Measurements from ENCODE around the gene SUGCT.

SUGCT gene

DNA sequence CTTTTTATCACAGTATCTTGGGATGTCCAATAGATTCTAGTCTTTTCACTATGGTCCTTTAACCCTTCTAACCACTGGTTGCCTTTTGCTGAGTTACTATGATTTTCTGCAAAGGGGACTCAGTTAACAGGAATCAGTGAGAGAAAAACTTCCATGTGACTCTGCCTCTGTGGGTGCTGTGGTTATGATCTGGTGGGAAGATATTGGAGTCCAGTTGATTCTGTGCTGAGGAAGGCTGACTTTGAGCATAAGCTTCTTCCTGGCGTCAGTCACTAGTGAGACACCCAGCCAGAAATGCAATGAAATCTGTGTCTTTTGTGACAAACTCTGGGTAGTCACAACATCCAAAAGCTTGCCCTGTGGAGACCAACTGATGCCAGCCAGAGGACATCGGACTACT lies 648.0 kb downstream of the SUGCT start:
- no peak for DNase-seq (ENCODE audit: low read depth)

DNA sequence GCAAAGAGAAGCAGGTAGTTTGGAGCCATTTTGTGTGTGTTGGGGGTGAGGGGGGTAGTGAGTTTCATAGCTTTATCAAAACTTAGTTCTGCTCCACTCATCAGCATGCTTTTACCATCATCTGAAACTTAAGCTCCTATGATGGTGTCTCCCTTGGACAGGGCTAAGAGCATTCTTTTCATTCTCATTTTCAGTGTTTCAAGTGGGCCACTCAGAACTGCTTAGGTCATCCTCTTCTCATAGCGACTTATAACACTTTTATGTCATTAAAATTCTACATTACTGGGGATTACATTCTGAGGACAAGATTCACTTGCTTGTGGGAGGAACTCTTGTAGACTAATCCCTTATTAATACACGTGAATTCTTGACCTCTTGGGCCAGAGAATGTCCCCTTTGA lies 649.4 kb downstream of the SUGCT start:
- DNase-seq (ENCODE audit: low read depth), result no peak

DNA sequence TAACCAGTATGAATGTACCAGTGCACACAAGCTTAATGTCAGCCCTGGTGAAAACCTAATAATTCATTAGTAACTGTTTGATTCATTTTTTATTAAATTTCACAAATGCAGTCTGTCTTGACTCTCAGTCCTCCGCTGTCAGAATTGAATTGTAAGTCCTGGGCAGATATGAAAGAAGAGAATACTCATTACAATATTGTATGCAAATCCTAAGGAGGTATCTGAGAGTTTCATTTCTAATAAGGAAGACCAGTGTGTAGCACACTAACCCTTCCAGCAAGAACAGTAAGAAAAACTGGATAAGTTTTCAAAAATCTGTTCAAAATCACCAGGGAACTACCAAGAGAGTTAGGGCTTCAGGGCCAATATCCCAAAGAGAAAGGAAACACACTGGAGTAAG lies 652.1 kb downstream of the SUGCT start:
- no peak for DNase-seq (ENCODE audit: low read depth)

DNA sequence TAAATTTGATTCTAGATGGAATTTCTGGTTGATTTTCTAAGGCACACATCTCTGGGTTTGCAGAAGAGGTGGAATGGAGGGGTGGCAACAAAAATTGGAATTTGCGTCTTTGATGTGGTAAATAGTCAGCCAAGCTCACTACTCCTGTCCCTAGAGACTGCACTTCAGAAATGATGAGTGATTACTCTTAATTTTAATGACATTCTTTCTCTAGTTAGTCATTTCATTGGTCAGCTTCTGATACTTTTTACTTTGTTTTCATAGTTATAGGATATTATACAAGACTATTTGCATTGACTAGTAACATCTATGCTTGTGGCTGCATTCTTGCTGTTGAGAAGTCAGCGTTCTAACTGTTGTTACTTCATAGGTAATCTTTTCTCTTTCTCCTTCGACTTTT lies 658.3 kb downstream of the SUGCT start:
- DNase-seq (ENCODE audit: low read depth), result no peak

DNA sequence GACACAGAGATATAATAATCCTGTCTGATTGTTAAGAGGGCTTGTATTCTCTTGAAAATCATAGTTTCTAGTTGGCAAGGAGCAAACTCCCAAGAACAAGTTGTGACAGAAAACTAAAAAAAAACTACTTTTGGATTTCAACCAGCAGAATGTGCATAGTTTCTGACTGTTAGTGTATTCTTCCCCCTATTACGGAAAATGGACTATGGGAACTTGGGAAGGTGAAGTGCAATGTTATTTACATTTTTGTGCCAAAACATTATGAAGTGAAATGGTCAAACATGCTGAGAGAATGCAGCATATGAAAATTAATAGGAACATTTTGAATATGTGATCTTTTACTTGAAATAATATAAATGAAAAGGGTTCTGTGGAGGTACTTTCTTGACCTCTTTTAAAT lies 660.8 kb downstream of the SUGCT start:
- no peak for DNase-seq (ENCODE audit: low read depth)

DNA sequence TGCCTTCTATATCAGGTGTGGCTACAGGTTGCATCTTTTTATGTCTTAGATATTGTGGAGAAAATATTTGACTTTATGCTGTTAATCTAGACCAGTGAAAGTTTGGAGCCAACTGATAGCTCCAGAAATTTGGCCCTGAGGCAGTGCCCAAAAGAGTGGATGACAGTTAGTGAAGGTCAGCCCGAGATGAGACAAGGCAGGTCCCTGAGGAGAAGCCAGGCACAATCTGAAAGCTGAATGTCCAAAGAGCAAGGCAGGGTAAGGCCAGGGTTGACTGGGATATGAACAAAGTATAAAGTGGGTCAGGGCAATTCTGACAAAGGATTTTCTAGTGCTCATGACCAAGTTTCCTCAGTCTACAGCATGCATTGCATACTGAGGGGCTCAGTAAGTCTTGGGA lies 661.9 kb downstream of the SUGCT start:
- DNase-seq (ENCODE audit: low read depth), result no peak

DNA sequence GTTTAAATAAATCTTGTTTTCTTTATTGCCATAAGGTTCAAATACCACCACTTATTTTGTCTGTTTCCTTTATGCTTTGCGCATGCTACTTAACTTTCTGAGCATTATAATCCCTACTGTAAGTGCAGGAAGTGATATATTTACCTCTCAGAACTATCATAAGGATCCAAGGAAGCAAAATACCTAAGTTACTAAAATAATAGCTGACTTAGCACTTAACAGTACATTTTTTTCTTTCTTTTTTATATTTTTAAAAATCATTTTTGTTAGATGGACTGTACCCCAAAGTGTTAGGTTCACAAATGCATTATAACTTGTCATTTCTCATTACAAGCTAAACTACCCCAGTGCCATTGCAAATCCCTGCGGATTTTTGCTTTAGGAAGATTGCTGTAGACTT lies 663.8 kb downstream of the SUGCT start:
- DNase-seq (ENCODE audit: low read depth), result no peak

DNA sequence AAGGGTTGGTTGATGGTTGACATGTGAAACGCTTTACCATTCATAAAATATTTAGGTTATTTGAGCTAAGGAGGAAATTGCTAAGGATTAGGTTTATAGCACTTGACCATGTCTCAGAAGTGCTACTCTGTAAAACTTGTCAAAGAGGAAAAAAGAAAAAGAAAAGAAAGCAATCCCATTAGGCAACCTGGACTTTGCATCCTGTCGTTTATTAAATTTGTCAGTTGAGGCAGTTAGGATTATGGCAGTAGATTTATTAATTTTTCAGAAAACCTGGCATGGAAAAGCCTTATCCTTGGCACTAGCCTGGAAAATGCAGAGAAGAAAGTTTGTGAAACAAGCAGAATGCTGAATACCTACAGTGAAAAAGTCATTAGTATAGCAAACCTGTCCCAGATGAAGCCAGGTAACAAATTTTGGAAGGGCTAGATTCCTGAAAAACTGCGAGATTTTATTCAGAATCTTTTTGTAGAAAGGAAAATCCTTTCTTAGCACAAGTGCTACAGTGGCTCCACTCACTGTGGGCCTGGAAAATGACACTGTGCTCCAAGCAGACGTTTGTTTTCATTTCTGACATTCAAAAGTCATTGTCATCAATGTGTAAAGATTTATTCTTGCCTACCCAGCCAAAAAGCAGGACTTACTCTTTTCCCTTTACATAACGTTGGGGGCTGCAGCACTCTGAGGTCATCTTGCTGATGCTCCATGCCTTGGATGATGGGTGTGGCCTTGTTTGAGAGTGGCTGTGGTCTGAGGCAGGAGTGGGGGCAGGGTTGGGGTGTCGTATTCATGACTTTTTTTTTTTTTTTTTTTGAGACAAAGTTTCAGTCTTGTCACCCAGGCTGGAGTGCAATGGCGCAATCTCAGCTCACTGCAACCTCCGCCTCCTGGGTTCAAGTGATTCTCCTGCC lies 664.9 kb downstream of the SUGCT start:
- DNase-seq (ENCODE audit: low read depth), result no peak

DNA sequence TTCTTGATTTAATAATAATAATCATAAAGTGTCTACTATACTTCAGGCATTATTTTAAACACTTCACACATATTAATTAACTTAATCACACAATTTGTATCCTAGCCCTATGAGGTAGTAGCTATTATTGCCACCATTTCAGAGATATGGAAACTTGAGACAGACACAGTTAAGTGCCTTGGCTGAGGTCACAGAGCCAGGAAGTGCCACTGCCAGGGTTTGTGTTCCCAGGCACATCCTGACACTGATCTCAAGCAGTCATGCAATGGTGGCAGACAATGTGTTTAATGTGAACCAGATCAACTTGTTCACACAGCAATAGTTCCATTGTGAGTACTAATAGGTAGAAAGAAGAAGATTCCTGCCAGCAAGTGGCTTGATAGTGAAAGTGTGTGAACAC lies 666.0 kb downstream of the SUGCT start:
- no peak for DNase-seq (ENCODE audit: low read depth)

DNA sequence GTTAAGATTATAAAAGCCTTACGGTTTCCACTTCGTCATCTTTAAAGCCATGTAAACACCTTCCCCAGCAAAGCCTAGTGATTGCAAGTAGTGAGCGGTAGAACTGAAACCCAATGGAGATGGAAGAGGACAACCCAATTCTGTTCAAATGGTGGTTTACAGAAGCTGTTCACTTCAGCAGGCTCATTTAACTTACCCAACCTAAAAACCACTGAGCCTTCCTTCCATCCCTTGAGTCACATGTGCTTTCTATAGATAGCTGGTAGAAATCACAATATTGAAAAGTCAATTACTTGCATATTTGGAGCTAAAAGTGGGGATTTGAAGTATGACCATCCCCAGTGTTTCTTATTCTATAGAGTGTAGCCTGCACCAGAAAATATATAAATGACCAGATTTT lies 667.7 kb downstream of the SUGCT start:
- no peak for DNase-seq (ENCODE audit: low read depth)

DNA sequence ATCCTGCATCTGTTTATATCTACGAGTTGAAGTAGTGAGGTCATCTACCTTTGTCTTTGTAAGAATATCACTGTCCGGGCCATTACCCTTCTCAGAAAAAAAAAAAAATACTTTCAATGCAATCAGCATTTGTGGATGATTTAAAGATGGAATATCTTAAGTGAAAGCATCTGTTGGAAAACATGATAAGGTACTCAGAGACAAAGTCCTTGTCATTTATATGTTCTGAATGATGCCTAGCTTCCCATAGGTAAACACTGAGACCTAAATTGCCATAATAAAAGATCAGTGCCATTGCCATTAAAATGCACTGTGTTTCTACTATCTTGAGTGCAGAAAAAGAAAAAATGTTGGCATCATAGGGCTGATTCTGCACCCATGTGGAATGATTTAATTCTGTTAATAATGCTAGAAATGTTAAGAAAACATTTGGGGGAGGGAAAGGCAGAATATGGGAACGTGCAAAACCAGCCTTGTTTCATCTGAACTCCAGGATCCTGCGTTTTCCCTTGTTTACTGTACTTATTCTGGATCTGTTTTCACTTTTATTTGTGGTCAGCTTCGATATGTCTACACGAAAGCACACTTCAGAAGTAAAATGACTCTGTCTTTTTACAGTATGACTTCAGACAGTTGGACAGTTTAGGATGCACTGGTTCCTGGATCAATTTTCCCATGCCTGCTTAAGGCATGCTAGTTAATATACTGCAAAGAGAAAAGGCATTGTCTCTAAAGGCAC lies 669.8 kb downstream of the SUGCT start:
- no peak for DNase-seq (ENCODE audit: low read depth)

DNA sequence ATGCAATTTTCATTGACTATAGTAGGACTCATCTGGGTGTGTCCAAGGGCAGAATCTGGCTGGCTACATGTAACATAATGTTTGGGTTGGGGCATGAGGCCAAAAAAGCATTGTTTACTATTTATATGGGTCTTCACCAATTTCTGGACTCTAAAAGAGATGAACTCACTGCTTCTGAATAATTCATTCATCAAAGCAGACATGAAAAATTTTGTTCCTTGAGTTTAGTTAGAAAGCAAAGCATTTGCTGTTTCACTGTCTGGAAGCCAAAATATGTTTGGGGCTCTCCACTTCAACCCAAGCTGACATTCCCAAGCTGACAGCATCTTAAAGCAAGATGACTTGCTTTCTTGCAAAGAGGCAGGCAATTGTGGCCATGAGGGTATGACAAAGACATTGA lies 670.6 kb downstream of the SUGCT start:
- no peak for DNase-seq (ENCODE audit: low read depth)

DNA sequence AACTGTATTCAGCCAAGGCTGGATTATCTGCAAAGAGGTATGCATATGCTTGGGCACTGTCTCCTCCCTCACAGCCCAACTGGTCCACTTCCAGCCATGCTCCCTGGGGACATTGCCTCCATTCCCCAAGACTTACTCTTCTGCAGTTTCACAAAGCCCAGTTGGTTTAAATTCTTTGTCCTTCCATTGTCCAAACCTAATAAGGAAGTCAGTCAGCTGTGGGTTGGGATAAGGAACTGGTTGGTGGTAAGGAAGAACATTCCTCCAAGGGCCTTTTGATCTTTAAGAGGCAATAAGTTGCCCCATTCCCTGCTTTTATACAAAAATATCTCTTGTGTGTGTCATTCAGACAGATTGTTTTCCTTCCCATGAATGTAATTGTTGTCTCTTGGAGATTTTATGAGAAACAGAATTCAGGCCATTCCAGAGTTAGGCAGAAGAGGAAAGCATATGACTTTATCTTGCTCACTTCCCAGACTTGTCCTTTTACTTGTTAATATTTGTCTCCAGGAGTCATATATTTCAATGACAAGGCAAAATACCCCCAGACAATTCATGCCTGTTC lies 673.7 kb downstream of the SUGCT start:
- no peak for DNase-seq (ENCODE audit: low read depth)

DNA sequence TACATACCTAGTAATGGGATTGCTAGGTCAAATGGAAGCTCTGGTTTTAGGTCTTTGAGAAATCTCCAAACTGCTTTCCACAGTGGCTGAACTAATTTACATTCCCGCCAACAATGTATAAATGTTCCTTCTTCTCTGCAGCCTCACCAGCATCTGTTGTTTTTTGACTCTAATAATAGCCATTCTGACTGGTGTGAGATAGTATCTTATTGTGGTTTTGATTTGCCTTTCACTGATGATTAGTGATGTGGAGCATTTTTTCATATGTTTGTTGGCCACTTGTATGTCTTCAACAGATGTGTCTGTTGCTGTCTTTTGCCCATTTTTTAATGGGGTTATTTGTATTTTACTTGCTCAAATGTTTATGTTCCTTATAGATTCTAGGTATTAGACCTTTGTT lies 675.5 kb downstream of the SUGCT start:
- DNase-seq (ENCODE audit: low read depth), result no peak

DNA sequence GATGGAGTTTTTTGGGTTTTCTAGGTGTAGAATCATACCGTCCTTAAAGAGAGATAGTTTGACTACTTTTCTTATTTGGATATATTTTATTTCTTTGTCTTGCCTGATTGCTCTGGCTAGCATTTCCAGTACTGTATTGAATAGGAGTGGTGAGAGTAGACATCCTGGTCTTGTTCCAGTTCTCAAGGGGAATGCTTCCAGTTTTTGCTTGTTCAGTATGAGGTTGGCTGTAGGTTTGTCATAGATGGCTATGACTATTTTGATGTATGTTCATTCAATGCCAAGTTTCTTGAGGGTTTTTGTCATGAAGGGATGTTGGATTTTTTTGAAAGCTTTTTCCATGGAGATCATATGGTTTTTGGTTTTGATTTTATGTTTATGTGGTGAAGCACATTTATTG lies 676.9 kb downstream of the SUGCT start:
- DNase-seq (ENCODE audit: low read depth), result no peak

DNA sequence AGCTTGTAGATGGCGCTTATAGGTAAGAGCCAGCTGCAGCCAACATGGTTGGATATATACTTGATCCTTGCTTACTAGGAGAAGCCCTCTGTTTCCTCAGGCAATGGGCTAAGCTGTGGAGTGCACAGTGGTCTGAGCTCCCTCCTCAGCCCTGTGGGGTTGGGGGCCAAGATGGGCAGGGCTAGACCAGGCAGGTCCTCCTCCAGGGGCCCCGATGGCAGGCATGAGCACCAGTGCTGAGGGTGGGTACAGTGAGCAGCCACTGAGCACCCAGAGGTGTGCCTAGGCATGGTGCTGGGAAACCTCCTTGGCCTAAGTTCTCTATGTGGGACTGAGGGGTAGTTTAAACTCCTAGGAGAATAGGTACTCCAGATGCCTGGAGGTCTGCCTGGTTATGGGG lies 680.2 kb downstream of the SUGCT start:
- no peak for DNase-seq (ENCODE audit: low read depth)

DNA sequence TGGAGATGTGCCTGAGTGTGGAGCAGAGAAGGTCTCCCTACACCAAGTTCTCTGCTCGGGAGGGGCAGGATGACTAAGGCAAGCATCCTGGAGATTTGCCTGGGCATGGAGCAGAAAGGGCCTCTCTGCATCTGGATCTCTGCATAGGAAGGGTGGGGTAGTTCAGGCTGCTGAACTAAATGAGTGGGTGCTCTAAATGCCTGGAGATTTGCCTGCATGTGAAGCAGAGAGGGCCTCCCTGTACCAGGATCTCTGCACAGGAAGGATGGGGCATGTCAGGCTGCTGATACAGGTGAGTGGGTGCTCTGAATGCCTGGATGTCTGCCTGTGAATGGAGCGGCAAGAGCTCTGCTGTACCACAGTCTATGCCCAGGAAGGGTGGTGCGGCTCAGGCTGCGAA lies 680.7 kb downstream of the SUGCT start:
- no peak for DNase-seq (ENCODE audit: low read depth)

DNA sequence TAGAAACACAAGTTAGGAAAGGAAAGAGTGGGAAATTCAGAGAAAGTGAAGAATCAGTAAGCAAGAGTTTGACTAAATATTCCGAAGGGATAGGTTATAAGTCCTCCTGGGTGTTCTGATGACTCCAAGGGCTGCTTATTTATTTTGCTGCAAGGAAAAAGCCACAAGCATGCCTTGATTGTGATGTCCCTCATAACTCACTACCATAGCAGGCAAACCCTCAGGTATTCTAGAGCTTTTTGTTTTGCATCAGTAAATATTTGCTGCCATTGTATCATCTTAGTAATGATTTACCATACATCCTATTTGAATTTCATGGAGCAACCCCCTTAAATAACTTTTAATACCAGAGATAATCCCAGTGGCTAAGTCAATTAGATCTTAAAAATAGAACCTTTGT lies 688.1 kb downstream of the SUGCT start:
- DNase-seq (ENCODE audit: low read depth), result no peak

DNA sequence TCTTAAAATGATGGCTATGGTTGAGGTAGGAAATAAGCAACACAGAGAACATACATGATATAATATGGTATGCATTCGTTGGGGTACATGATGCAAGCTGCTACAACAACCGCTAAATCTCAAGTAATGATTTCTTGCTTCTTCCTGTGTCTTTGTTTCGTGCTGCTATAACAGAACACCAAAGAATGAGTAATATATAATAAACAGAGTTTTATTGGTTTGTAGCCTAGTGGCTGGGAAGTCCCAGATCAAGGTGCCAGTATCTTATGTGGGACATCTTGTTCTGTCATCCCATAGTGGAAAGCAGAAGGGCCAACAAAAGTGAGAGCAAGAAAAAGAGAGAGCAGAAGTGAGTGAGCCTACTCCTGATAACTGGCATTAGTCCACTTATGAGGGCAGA lies 689.7 kb downstream of the SUGCT start:
- no peak for DNase-seq (ENCODE audit: low read depth)

DNA sequence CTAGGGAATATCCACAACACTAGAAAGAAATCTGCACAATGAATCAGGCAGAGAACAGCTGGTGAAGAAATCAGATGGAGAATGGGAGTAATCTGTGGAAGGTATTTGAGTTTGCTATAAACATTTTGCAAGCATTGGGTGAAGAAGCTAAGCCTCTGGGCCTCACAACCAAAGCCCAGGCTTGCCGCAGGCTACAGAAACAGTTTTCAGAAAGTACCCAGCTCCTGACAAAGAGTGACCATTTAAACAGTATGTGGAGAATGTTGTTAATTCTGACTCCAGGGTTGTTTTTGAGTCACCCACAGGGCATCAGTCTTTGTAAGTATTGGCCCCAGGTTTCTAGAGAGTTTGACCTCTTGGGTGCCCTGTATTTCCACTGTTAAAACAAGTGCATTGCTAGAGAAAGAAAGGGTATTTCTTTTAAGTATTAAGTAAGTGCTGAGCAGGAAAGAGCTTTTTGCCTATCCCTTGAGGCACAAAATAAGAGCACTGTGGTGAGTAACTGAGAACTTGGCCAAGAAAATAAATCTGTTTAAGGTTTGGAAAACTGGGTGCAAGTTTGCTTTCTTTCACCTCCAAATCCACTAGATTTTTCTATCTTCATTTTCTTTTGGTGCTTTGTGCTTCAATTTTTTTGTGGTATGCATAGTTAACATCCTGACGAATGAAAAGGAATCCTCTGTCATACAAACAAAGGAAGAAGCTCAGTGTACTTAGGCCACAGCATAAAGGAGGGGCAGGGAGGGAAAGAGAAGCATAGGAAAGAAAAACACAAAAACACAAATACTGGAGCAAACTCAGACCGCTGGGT lies 691.8 kb downstream of the SUGCT start:
- DNase-seq (ENCODE audit: low read depth), result no peak

DNA sequence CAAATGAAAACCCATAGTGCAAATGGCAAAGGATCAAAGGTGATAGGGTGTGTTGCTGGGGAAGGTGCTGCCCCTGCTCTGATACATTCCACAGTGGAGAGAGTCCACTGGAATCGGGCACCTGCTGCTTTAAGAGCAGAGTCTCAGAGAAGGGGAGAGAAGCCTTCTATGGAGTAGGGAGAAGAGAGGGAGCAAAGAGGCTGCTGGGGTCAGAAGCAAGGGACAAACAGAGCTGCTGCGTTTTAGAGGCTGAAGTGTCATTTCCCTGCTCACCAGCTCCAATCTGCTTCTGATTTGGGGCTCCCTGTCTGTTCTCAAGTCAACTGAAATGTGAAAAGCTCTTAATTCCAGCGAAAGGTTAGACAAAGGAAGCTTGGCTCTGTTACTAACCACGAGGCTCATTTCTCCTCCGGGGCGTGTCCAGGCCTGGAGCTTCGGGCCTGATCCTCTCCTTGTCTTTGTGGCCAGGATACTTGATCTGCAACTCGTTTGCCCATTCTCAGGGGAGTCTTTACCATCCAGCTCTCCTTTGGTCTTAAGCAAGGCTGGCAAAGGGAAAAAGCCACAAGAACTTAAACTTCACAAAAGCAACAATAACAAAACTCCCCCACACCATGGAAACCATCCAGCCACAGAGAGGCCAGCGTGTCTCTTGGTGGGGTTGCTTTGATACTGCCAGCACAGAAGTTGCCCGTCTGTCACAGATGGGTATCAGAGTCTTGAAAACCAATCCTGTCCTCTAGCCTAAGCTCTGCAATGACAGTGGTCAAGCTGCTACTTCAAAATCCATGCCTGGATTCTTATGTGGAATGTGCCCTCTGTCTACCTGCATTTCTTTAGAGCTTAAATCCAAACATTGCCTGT lies 692.6 kb downstream of the SUGCT start:
- DNase-seq (ENCODE audit: low read depth), result no peak
